Body of pancreas (tissue), 4 donors: Measurements from ENCODE around the gene AMMECR1L. TPM values are rescaled to one million over a fixed set of nuclear protein-coding genes. Genes with fewer than 3 reads are reported as not detected.

Experiments used
- ATAC-seq: fragments of 150-250 bp; one replicate; pipeline ENCODE4 v1.9.1; 2016
- DNase-seq, 4 donors: peaks; one replicate each; pipeline ENCODE4 v3.0.0-alpha.2; 2019
- H3K27ac ChIP-seq, 4 donors: fragments of 200-600 bp; sonication (generic); 1 replicate in 3 of 4; 2 replicates in 1 of 4; pipeline versions ENCODE4 v1.5.1 to v1.6.1; 2016 to 2019; ENCODE audit warnings: mild to moderate bottlenecking in 1 of 4, mixed read lengths in 1 of 4, moderate library complexity in 1 of 4
- H3K27me3 ChIP-seq, 2 donors: fragments of 200-600 bp; sonication (generic); one replicate each; pipeline ENCODE4 v1.6.0; 2016; ENCODE audit warnings: mild to moderate bottlenecking in 1 of 2
- H3K36me3 ChIP-seq, 2 donors: fragments of 200-600 bp; sonication (generic); replicated peaks in 1 of 2; 2 replicates each; pipeline ENCODE4 v1.5.1; 2016; ENCODE audit warnings: low read depth in 2 of 2; ENCODE audit not compliant: insufficient read depth in 1 of 2
- H3K4me1 ChIP-seq: fragments of 200-600 bp; sonication (generic); one replicate; pipeline ENCODE4 v1.6.0; 2016
- H3K4me3 ChIP-seq, 2 donors: fragments of 200-600 bp; sonication (generic); 1 replicate in 1 of 2; 2 replicates in 1 of 2; pipeline ENCODE4 v1.5.1; 2016 to 2019
- H3K9me3 ChIP-seq, 3 donors: fragments of 200-600 bp; sonication (generic); 1 replicate in 2 of 3; 2 replicates in 1 of 3; pipeline ENCODE4 v1.5.1; 2016
- CTCF ChIP-seq, 7 experiments: fragments of 450-650 bp in 4 of 7; fragments of 200-600 bp in 3 of 7; sonication (generic) in 3 of 7; IDR thresholded peaks; one replicate each; pipeline ENCODE4 v1.5.1; 2016 to 2019; ENCODE audit warnings: antibody characterized with exemption in 7 of 7
- POLR2A ChIP-seq, 3 donors: fragments of 450-650 bp; IDR thresholded peaks; one replicate each; pipeline ENCODE4 v1.6.1; 2016; ENCODE audit warnings: antibody characterized with exemption in 3 of 3, mild to moderate bottlenecking in 2 of 3
- WGBS, 2 donors: methylation state at CpG; one replicate each; pipeline ENCODE4 v1.1.5; 2017; 5-methylcytosine and 5-hydroxymethylcytosine counted together
- intact Hi-C: fragments of 100-400 bp; cut with DNase I; formaldehyde crosslinking; loops from one replicate; pipeline ENCODE4 v1.15.1; 2023
- total RNA-seq, 2 donors: library from RNA; depleted of rRNA; stranded (reverse); fragments of >200 nt; gene quantifications; one replicate each; pipeline ENCODE4 v1.1.0, GENCODE V29; 2016

The AMMECR1L gene
- total RNA-seq, 2 donors from 2014 or later, result 6.2 to 9.2 TPM

GRCh38 chr2:127906206-127906926, 20.6 kb upstream of the AMMECR1L start:
- no peak overlapping the region for H3K27ac ChIP-seq
- no peaks in the 10 kb centered on the region for H3K27me3 ChIP-seq
- no peak for DNase-seq
- no peak for ATAC-seq
- no peaks in the 10 kb centered on the region for H3K36me3 ChIP-seq
- H3K9me3 ChIP-seq, result no peaks in the 10 kb centered on the region
- no peak for TF ChIP-seq POLR2A (IDR thresholded peaks at IDR 0.05)
- TF ChIP-seq CTCF (IDR thresholded peaks at IDR 0.05), result no peak
- H3K4me3 ChIP-seq, result no peak overlapping the region
- peaks cover 16% of the 10 kb centered on the region for H3K4me1 ChIP-seq
- WGBS, 2 donors, result 68 to 73% methylated on average over 14 to 21 of the region's 21 CpGs
- intact Hi-C loops, result no loop called here

- no peaks in the 10 kb centered on the region for H3K27me3 ChIP-seq
- ATAC-seq (peak; percentile 88), DNase-seq (peak; percentile 90 to 96 (median 93))
- WGBS, 2 donors, result 51% methylated on average over 12 of the region's 12 CpGs
- no peak overlapping the region for H3K4me3 ChIP-seq
- H3K4me1 ChIP-seq, result peaks cover 40% of the 10 kb centered on the region
- no peak for TF ChIP-seq POLR2A (IDR thresholded peaks at IDR 0.05)
- no peak for TF ChIP-seq CTCF (IDR thresholded peaks at IDR 0.05)
- no peaks in the 10 kb centered on the region for H3K9me3 ChIP-seq
- intact Hi-C loops, result no loop called here
- peak overlapping the region; percentile 61 to 74 (median 70) for H3K27ac ChIP-seq
- no peaks in the 10 kb centered on the region for H3K36me3 ChIP-seq
Observed at GRCh38 chr2:127901339-127902056, 15.7 kb upstream of the AMMECR1L start.

GRCh38 chr2:127897531-127898211, 11.9 kb upstream of the AMMECR1L start:
- Histone ChIP-seq H3K36me3 (no peaks in the 10 kb centered on the region), H3K27me3 (no peaks in the 10 kb centered on the region), H3K4me3 (no peak overlapping the region), H3K4me1 (peaks cover 34% of the 10 kb centered on the region), H3K27ac (peak overlapping the region in 1 of 4 donors; percentile 9), H3K9me3 (no peaks in the 10 kb centered on the region)
- ATAC-seq (peak; percentile 73), DNase-seq (peak in 2 of 4 donors; percentile 36 to 44)
- intact Hi-C loops, result no loop called here
- WGBS, 2 donors, result 18 to 32% methylated on average over 1 of the region's 1 CpG
- no peak for TF ChIP-seq POLR2A (IDR thresholded peaks at IDR 0.05)
- no peak for TF ChIP-seq CTCF (IDR thresholded peaks at IDR 0.05)

GRCh38 chr2:127893494-127893893, 7.7 kb upstream of the AMMECR1L start:
- TF ChIP-seq POLR2A (IDR thresholded peaks at IDR 0.05) (no peak), CTCF (IDR thresholded peaks at IDR 0.05) (no peak)
- intact Hi-C loops, result no loop called here
- no peaks in the 10 kb centered on the region for H3K36me3 ChIP-seq
- ATAC-seq, result no peak
- H3K4me3 ChIP-seq, result no peak overlapping the region
- H3K4me1 ChIP-seq, result peaks cover 32% of the 10 kb centered on the region
- no peaks in the 10 kb centered on the region for H3K9me3 ChIP-seq
- H3K27ac ChIP-seq, result no peak overlapping the region
- WGBS, 2 donors, result 54 to 68% methylated on average over 5 of the region's 5 CpGs
- H3K27me3 ChIP-seq, result no peaks in the 10 kb centered on the region
- no peak for DNase-seq
